SK-N-SH (cell line): ENCODE data around the gene ZNF608. TPM values are rescaled to one million over a fixed set of nuclear protein-coding genes. Genes with fewer than 3 reads are reported as not detected.

Experiments used
- CHD2 ChIP-seq: fragments of 150-350 bp; IDR thresholded peaks from 2 replicates; pipeline ENCODE4 v1.6.1; 2018; ENCODE audit warnings: low read length; ENCODE audit not compliant: partially characterized antibody
- EP300 ChIP-seq, 2 experiments: IDR thresholded peaks; 2 replicates each; pipeline versions ENCODE4 v1.4.0 to v1.6.1; 2012; ENCODE audit warnings: borderline replicate concordance in 1 of 2, low read depth in 1 of 2, low read length in 1 of 2
- EZH2phosphoT487 ChIP-seq: fragments of 200-600 bp; sonication (generic); IDR thresholded peaks from 2 replicates; pipeline ENCODE4 v1.6.1; 2017; ENCODE audit warnings: low read depth, mixed run types, mild to moderate bottlenecking, antibody characterized with exemption, moderate library complexity, borderline replicate concordance
- FOSL2 ChIP-seq: IDR thresholded peaks from 2 replicates; pipeline ENCODE4 v1.4.0; 2012; ENCODE audit warnings: low read depth, mild to moderate bottlenecking, moderate library complexity, borderline replicate concordance
- FOXJ3 ChIP-seq: sonication (generic); formaldehyde crosslinking; IDR thresholded peaks from 2 replicates; pipeline ENCODE4 v1.5.1; 2020; ENCODE audit warnings: mild to moderate bottlenecking, missing genetic modification reagents
- GATA2 ChIP-seq: sonication (generic); formaldehyde crosslinking; IDR thresholded peaks from 2 replicates; pipeline ENCODE4 v1.5.0; 2020; ENCODE audit warnings: mild to moderate bottlenecking, missing genetic modification reagents
- JUND ChIP-seq: IDR thresholded peaks from 2 replicates; pipeline ENCODE4 v1.4.0; 2012
- MXI1 ChIP-seq: IDR thresholded peaks from 2 replicates; pipeline ENCODE4 v1.6.1; 2012; ENCODE audit warnings: mild to moderate bottlenecking, low read depth, low read length, improper control_type of control experiment
- NRF1 ChIP-seq: IDR thresholded peaks from 2 replicates; pipeline ENCODE4 v1.6.1; 2012; ENCODE audit warnings: low read depth, mild to moderate bottlenecking, low read length
- SMC3 ChIP-seq: IDR thresholded peaks from 2 replicates; pipeline ENCODE4 v1.6.1; 2012; ENCODE audit warnings: low read depth, low read length, improper control_type of control experiment
- TCF12 ChIP-seq: IDR thresholded peaks from 2 replicates; pipeline ENCODE4 v1.4.0; 2012
- TEAD4 ChIP-seq: IDR thresholded peaks from 2 replicates; pipeline ENCODE4 v1.4.0; 2012; ENCODE audit warnings: mild to moderate bottlenecking, borderline replicate concordance; ENCODE audit not compliant: insufficient read depth
- polyA plus RNA-seq, 3 experiments: library from polyadenylated mRNA; depleted of rRNA; stranded (reverse); fragments of >200 nt; gene quantifications; 2 replicates each; pipeline ENCODE4 v1.2.3, GENCODE V29; 2012
- TF ChIP-seq, protein P1 (sequence below): IDR thresholded peaks from 2 replicates; pipeline ENCODE4 v1.4.0; 2012; ENCODE audit warnings: low read depth, borderline replicate concordance
- TF ChIP-seq, protein P2 (sequence below): fragments of 150-350 bp; IDR thresholded peaks from 2 replicates; pipeline ENCODE4 v1.6.1; 2017; ENCODE audit warnings: antibody characterized with exemption, low read length, low read depth, borderline replicate concordance
- TF ChIP-seq, protein P3 (sequence below): fragments of 150-350 bp; IDR thresholded peaks from 2 replicates; pipeline ENCODE4 v1.6.1; 2016; ENCODE audit warnings: mild to moderate bottlenecking, low read depth, low read length
- TF ChIP-seq, protein P4 (sequence below): IDR thresholded peaks from 2 replicates; pipeline ENCODE4 v1.6.1; 2012; ENCODE audit warnings: mild to moderate bottlenecking, low read depth, low read length, moderate library complexity
- TF ChIP-seq, protein P5 (sequence below): IDR thresholded peaks from 2 replicates; pipeline ENCODE4 v1.4.0; 2012; ENCODE audit warnings: low read depth
- TF ChIP-seq, protein P6 (sequence below): IDR thresholded peaks from 2 replicates; pipeline ENCODE4; 2012

ZNF608 gene
- polyA plus RNA-seq, 1 of the 3 experiments (the other 2 are of a cell fraction): 4.9 TPM

- TF ChIP-seq, protein P1, sequence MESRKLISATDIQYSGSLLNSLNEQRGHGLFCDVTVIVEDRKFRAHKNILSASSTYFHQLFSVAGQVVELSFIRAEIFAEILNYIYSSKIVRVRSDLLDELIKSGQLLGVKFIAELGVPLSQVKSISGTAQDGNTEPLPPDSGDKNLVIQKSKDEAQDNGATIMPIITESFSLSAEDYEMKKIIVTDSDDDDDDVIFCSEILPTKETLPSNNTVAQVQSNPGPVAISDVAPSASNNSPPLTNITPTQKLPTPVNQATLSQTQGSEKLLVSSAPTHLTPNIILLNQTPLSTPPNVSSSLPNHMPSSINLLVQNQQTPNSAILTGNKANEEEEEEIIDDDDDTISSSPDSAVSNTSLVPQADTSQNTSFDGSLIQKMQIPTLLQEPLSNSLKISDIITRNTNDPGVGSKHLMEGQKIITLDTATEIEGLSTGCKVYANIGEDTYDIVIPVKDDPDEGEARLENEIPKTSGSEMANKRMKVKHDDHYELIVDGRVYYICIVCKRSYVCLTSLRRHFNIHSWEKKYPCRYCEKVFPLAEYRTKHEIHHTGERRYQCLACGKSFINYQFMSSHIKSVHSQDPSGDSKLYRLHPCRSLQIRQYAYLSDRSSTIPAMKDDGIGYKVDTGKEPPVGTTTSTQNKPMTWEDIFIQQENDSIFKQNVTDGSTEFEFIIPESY: 0 out of 2 replicates have a peak, but pooled peaks have one; percentile 18
- TF ChIP-seq, protein P2, sequence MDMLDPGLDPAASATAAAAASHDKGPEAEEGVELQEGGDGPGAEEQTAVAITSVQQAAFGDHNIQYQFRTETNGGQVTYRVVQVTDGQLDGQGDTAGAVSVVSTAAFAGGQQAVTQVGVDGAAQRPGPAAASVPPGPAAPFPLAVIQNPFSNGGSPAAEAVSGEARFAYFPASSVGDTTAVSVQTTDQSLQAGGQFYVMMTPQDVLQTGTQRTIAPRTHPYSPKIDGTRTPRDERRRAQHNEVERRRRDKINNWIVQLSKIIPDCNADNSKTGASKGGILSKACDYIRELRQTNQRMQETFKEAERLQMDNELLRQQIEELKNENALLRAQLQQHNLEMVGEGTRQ: no peak
- TF ChIP-seq TEAD4 (no peak; the same call in 1 of the 2 replicates), GATA2 (CRISPR knock-in tag) (peak; percentile 94), EZH2phosphoT487 (no peak), MXI1 (0 out of 2 replicates have a peak, but pooled peaks have one; percentile 33), TCF12 (peak; percentile 62), EP300 (IDR thresholded peaks at IDR 0.05; ENCODE audit: borderline replicate concordance in 1 of 2, low read depth in 1 of 2, low read length in 1 of 2) (peak in 1 of 2 experiments; percentile 86; a peak in 2 of 4 replicates), JUND (peak; percentile 11; the same call in 1 of the 2 replicates), SMC3 (peak; percentile 18; the same call in 1 of the 2 replicates), CHD2 (peak; percentile 57), FOXJ3 (CRISPR knock-in tag) (peak; percentile 95), FOSL2 (no peak), NRF1 (no peak)
- TF ChIP-seq, protein P3, sequence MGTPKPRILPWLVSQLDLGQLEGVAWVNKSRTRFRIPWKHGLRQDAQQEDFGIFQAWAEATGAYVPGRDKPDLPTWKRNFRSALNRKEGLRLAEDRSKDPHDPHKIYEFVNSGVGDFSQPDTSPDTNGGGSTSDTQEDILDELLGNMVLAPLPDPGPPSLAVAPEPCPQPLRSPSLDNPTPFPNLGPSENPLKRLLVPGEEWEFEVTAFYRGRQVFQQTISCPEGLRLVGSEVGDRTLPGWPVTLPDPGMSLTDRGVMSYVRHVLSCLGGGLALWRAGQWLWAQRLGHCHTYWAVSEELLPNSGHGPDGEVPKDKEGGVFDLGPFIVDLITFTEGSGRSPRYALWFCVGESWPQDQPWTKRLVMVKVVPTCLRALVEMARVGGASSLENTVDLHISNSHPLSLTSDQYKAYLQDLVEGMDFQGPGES: no peak
- TF ChIP-seq, protein P4, sequence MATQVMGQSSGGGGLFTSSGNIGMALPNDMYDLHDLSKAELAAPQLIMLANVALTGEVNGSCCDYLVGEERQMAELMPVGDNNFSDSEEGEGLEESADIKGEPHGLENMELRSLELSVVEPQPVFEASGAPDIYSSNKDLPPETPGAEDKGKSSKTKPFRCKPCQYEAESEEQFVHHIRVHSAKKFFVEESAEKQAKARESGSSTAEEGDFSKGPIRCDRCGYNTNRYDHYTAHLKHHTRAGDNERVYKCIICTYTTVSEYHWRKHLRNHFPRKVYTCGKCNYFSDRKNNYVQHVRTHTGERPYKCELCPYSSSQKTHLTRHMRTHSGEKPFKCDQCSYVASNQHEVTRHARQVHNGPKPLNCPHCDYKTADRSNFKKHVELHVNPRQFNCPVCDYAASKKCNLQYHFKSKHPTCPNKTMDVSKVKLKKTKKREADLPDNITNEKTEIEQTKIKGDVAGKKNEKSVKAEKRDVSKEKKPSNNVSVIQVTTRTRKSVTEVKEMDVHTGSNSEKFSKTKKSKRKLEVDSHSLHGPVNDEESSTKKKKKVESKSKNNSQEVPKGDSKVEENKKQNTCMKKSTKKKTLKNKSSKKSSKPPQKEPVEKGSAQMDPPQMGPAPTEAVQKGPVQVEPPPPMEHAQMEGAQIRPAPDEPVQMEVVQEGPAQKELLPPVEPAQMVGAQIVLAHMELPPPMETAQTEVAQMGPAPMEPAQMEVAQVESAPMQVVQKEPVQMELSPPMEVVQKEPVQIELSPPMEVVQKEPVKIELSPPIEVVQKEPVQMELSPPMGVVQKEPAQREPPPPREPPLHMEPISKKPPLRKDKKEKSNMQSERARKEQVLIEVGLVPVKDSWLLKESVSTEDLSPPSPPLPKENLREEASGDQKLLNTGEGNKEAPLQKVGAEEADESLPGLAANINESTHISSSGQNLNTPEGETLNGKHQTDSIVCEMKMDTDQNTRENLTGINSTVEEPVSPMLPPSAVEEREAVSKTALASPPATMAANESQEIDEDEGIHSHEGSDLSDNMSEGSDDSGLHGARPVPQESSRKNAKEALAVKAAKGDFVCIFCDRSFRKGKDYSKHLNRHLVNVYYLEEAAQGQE: no peak
- TF ChIP-seq, protein P5, sequence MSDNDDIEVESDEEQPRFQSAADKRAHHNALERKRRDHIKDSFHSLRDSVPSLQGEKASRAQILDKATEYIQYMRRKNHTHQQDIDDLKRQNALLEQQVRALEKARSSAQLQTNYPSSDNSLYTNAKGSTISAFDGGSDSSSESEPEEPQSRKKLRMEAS: no peak
- TF ChIP-seq, protein P6, sequence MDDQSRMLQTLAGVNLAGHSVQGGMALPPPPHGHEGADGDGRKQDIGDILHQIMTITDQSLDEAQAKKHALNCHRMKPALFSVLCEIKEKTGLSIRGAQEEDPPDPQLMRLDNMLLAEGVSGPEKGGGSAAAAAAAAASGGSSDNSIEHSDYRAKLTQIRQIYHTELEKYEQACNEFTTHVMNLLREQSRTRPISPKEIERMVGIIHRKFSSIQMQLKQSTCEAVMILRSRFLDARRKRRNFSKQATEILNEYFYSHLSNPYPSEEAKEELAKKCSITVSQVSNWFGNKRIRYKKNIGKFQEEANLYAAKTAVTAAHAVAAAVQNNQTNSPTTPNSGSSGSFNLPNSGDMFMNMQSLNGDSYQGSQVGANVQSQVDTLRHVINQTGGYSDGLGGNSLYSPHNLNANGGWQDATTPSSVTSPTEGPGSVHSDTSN: peak; percentile 10
Observed at GRCh38 chr5:124738681-124739633, 7.5 kb downstream of the ZNF608 start (continued).
